ENCODE data around the gene SNRNP35.
"Not testable (repeated sequence)": the region's sequence is repeated elsewhere in the genome, so short reads cannot be mapped to it uniquely, and the experiment has no call there.

The SNRNP35 gene

DNA sequence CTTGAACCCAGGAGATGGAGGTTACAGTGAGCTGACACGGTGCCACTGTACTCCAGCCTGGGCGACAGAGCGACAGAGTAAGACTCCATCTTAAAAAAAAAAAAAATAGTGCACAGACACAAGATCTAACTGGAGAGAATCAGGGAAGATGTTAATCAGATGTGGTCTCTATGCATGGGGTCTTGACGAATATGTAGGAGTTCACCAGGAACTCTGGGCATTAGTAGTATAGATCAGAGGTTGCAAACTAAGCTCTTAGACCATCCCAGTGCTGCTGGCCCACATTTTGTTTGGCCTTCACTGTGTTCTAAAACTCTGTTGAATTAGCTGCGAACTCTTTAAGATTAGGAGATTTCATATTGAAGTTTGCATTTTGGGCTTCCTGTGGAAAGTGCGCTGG is 31.6 kb downstream of the SNRNP35 start:
- DNase-seq (ENCODE audit: low read depth in 3 of 3): no peak

- DNase-seq (ENCODE audit: low read depth in 3 of 3): no peak
Measured at GRCh38 chr12:123490089-123490488, 32.1 kb downstream of the SNRNP35 start.

DNA sequence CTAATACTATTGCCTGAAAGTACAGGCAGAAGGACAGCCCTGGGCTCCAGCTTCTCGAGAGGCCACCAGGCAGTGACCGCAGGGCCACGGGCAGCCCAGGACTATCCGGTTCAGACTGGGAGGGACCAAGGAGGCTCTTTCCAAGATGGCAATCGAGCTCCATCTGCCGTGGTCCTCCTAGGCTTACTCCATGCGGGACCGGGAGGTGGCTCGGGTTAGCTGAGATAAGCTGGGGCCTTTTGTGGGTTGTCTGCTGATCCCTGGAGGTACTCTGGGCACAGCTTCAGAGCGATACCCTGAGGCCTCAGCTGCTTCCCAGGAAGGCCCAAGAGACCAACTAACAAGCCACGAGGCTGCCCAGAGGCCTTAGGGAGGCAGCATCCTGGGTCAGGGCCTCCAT is 33.1 kb downstream of the SNRNP35 start:
- DNase-seq (ENCODE audit: low read depth in 3 of 3): no peak

GRCh38 chr12:123491481-123491880 is 33.5 kb downstream of the SNRNP35 start:
- no peak for DNase-seq (ENCODE audit: low read depth in 3 of 3)

DNA sequence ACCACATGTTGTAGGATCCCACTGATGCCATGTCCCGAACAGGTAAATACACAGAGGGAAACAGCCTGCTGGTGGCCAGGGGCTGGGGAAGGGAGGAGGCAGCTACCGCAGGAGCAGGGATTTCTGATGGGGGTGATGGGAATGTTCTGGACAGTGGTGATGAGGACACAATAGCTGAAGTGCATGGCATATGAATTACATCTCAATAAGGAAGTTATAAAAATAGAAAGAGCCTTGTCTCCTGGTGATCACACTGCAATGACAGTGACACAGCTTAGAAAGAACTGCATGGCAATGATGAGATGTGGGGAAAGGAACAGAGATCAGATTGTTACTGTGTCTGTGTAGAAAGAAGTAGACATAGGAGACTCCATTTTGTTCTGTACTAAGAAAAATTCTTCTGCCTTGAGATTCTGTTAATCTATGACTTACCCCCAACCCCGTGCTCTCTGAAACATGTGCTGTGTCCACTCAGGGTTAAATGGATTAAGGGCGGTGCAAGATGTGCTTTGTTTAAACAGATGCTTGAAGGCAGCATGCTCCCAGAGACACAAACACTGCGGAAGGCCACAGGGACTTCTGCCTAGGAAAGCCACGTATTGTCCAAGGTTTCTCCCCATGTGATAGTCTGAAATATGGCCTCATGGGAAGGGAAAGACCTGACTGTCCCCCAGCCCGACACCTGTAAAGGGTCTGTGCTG is 34.5 kb downstream of the SNRNP35 start:
- DNase-seq (ENCODE audit: low read depth in 3 of 3): not testable (repeated sequence)

GRCh38 chr12:123494124-123494851 is 36.3 kb downstream of the SNRNP35 start:
- DNase-seq (ENCODE audit: low read depth in 3 of 3): no peak

DNA sequence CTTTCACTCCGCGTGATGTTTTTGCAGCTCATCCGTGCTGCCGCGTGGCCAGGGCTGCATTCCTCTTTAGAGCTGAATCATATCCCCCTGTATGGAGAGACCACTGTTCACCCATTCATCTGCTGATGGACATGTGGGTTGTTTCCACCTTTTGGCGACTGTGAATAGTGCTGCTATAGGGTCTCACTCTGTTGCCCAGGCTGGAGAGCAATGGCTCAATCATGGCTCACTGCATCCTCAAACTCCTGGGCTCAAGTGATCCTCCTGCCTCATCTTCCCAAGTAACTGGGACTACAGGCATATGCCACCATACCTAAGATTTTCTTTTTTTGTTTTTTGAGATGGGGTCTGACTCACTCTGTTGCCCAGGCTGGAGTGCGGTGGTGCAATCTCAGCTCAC is 39.1 kb downstream of the SNRNP35 start:
- no peak for DNase-seq (ENCODE audit: low read depth in 3 of 3)

- no peak for DNase-seq (ENCODE audit: low read depth in 3 of 3)
Measured at GRCh38 chr12:123498126-123498825, 40.3 kb downstream of the SNRNP35 start.

DNA sequence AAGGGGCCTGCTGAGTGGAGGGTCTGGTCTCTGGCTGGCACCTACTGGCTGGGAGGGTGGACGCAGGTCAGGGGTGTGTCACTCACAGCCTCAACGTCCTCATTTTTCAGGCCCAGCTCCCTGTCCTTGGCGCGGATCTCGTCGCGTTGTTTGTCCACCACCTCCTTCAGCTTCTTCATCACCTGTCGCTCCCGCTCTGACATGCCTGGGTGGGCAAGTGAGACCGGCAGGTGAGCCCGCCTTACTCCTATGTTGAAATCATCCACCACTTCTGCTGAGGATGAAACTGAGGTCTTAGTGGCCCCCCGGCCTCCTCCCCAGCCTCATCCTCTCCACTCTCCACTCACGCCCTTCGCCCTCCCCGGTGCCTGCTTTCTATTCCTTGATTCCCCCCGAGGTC is 41.4 kb downstream of the SNRNP35 start:
- no peak for DNase-seq (ENCODE audit: low read depth in 3 of 3)

DNA sequence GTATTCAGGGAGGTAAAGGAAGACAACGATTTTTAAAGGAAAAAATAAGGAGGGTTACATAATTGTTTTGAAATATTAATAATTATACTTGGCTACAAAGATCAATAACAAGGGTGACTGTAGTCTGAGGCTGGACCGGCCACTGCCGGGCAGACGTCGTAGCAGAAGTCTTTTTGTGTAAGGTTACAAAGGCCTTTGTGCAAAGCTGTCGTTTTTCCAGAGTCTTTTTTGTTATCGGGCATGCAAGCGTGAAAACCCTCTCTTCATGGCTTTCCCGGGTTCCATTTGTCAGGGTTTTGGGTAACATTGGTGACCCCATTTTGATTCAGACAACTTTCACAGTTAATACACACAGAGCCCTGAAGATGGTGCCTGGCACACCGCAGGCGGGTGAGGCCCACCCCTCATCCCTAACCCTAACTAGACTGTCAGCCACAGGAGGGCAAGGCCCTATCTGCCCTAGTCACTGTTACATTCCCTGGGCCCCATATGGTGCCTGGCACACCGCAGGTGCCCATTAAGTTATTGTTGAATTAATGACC is 44.3 kb downstream of the SNRNP35 start:
- DNase-seq (ENCODE audit: low read depth in 3 of 3): no peak

- no peak for DNase-seq (ENCODE audit: low read depth in 3 of 3)
Measured at GRCh38 chr12:123506059-123506842, 48.3 kb downstream of the SNRNP35 start.

DNA sequence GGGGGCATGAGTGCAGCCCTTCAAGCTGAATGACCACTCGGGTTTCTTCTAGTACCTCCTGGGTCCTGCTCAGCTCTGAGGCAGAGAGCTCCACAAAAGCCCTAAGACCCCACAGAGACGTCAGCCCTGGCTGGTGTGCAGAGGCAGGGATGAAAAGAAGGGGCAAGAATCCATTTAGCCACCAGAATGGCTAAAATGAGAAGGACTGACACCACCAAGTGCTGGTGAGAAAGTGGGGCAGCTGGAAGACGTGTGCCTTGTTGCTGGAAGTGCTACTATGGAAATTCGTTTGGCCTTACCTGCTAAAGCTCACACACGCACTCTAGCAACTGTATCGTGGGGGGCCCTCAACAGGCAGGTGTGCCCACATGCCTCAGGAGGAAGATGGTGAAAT is 48.9 kb downstream of the SNRNP35 start:
- DNase-seq (ENCODE audit: low read depth in 3 of 3): no peak

DNA sequence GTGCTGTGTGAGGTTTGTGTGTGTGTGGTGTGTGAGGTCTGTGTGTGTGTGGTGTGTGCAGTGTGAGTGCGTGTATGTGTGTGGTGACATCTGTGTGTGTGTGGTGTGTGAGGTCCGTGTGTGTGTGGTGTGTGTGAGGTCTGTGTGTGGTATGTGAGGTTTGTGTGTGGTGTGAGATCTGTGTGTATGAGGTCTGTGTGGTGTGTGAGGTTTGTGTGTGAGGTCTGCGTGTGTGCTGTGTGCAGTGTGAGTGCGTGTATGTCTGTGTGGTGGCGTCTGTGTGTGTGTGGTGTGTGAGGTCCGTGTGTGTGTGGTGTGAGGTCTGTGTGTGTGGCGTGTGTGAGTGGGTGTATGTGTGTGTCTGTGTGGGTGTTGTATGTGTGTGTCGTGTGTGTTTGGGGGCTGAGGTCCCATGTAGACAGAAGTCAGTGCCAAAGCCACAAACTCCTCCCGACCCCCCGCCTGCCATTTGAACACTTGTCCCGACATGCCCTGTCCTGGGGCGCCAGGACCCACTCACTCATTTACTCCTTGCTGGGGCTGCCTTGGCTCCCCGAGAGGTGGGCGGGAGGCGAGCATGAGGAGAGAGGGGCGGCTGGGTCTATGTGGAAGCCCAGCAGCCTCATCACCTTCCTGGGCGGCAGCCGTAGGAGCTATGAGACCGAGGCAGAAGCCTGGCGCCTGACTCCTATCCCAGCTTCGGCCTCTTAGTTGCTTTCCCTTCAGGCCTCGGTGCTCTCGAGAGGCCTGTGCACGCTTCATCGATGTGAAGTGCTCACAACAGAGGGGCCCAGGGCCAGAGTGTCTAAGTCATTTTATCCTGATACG is 55.1 kb downstream of the SNRNP35 start:
- DNase-seq (ENCODE audit: low read depth in 3 of 3): no peak

DNA sequence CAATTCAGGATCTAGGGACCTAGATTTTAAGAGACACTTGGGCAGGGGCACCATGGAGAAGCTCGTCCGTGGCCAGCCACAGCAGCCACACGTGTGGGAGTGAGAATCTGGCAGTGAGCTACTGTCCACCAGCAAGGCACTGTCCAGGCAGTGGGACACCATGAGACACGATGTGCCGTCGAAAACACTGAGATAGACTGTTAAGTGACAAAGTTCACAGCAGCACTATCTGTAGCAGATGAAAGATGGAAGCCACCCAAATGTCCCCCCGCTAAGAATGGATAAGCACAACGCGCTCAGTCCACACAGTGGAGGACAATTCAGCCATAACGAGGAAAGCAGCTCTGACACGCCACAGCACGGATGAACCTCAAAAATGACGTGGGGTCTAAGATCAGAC is 55.9 kb downstream of the SNRNP35 start:
- no peak for DNase-seq (ENCODE audit: low read depth in 3 of 3)

GRCh38 chr12:123514582-123515221 is 56.8 kb downstream of the SNRNP35 start:
- not testable (repeated sequence) for DNase-seq (ENCODE audit: low read depth in 3 of 3)

- no peak for DNase-seq (ENCODE audit: low read depth in 3 of 3)
Measured at GRCh38 chr12:123516216-123516780, 58.4 kb downstream of the SNRNP35 start.

Data from stimulated activated CD4-positive, alpha-beta T cell treated with anti-CD3 and anti-CD28 coated beads, TNF-alpha, amount 100 ng/mL, for 4 hours (primary cell).